ENCODE data around the gene TAS2R10.
"Not testable (repeated sequence)": the region's sequence is repeated elsewhere in the genome, so short reads cannot be mapped to it uniquely, and the experiment has no call there.

Gene TAS2R10

GRCh38 chr12:10826258-10826657 lies at the start of gene TAS2R10:
TAS2R10 (minus strand) TSS chr12:10826358; CDS start chr12:10826269, 89 bp downstream.
- DNase-seq, result no peak

- no peak for DNase-seq
These were observed 47.2 kb upstream of the TAS2R10 start for GRCh38 chr12:10873378-10873777.

DNA sequence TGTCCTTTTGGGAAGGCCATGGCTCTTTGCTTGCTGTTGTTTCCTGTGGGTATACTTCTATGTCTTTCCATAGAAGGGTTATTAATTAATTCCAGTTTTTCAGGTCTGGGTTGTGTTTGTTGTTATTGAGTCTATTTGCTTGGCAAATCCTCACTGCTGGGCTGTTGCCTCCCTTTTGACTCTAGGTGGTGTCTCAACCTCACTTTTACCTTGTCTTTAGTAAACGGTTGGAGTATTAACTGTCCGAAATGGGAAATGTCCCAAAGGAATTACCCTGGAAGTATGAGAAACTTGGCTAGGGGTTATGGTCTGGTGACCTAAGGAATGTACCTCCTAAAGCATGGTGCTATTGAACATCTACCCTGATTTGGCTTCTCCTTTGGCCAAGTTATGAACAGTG lies 41.2 kb upstream of the TAS2R10 start:
- DNase-seq, result no peak

GRCh38 chr12:10863512-10864218 lies 37.5 kb upstream of the TAS2R10 start:
- no peak for DNase-seq

DNA sequence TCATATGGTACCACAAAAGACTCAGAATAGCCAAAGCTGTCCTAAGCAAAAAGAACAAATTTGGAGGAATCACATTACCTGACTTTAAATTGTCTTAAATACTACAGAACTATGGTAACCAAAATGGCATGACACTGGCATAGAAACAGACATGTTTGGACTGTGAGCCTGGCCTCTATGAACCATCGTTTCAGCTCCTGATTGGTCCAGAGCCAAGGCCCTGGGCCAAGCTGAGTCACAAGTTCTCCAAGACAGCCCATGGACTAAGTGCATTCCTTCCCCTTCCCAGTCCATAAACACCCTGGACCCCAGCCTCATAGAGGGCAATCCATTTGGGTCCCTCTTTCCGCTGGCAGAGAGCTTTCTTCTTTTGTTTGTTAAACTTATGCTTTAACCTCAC lies 35.2 kb upstream of the TAS2R10 start:
- no peak for DNase-seq

GRCh38 chr12:10855807-10856206 lies 29.6 kb upstream of the TAS2R10 start:
- no peak for DNase-seq

DNA sequence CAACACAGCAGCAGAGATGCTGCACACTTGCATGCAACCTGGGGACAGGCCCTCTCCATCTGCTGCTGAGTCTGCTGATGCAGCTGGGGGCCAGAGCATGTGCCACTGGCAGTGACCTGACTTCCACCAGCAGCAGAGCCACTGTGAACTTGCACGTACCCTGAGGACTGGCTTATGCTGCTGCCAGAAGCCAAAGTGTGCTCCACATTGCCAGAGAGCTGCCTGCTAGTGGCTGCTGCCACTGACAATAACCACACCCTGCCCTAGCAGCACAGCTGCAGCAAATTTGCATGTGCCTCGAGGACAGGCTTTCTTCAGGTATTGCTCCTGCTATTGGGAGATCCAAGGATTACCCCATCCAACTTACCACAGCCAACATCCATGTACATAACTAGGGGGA lies 27.6 kb upstream of the TAS2R10 start:
- DNase-seq, result no peak

- no peak for DNase-seq
These were observed 25.2 kb upstream of the TAS2R10 start for GRCh38 chr12:10851243-10851858.

DNA sequence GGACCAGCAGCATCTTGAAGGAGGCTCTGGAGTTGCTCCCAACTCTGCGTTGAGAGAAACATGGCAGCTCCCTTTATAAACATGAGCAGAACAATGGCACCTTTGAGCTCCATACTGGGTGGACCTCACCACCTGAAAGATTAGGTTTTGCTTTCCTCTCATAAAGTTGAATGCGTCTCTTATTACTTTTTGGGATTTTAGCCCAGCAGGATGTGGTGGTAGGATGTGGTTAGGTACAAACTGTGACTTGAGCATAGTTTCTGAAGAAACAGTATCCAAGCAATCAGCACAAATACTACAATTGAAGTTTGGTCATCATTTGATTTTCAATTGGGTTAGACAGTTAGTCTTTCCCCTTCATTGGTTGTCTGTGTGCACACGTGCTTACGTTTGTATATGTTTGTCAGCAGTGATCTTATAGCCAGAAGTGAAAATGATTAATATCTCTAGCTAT lies 23.3 kb upstream of the TAS2R10 start, which contains the start of gene PRR4:
PRR4 (minus strand) TSS at position 51 of the 454 bp plus-strand sequence; CDS start at position 13, 38 bp downstream.
- DNase-seq, result no peak

DNA sequence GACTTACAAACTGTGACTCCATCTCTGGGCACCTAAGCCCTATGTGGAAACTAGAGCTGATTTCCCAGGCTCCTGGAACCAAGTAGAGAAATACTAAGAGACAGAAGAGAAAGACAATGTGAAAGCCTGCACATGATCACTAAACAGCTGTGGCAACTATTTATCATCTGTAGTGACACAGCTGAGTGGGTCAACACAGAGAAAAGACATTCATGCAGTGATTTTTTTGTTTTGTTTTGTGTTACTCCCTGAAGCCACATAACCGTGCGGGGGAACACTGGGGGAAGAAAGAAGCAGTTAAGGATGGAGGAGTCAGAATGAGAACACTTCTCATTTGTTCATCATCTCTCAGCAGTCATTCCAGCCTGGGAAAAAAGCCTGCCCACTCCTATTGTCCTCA lies 21.6 kb upstream of the TAS2R10 start:
- no peak for DNase-seq

DNA sequence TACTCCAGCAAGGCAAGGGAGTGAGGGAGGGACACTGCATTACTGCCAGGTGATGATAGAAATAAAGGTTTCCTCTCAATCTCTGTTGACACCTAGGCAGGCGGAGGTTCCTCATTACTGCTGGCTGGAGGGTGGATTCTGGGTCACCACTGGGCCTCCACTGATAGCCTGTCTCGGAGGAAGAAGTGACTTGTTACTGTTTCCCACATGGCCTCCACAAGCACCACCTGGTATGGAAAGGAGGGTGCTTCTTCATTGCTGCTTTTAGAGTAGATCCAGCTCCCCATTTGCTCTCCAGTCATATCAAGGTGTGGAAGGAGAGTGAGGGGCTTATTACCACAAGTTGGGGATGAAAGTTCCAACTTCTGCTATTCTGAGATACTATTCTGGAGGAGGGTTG lies 16.7 kb upstream of the TAS2R10 start:
- DNase-seq, result no peak

- DNase-seq, result no peak
These were observed 12.3 kb upstream of the TAS2R10 start for GRCh38 chr12:10838461-10838860.

DNA sequence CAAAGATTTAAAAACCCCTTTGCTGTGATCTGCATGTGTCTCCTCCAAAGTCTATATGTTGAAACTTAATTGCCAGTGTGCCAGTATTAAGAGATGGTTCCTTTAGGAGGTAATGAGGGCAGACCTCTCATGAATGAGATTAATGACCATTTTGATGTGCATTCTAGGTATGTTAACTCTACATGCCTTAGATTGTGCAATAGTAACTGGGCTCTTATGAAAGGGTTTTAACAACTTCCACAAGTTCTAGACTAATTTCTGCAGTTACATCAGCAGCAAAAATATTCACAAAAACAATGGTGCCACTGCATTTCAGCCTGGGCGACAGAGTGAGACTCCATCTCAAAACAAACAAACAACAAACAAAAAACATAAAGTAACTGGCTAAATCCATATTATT lies 3.8 kb upstream of the TAS2R10 start:
- DNase-seq, result no peak

DNA sequence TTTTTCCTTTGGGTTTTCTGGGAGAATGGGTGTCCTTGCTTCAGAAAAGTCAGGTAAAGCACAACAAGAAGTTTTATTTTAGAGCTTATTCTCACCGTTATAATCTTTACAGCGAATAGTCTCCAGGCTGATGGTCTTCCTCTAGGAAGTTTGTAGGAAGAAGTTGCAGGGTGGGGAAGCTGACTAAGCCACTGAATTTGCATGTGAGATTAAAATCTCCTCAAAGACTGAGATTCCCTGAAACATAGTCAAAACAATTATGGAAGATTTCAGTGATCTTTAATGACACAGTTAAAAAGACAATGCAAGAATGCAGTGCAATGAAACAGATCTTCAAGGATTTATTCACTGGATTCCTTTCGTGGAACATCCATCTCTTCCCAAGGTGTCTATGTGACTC lies 1.2 kb downstream of the TAS2R10 start:
- no peak for DNase-seq

GRCh38 chr12:10811883-10812536 lies 14.1 kb downstream of the TAS2R10 start:
- no peak for DNase-seq

- no peak for DNase-seq
These were observed 16.1 kb downstream of the TAS2R10 start, which contains the start of gene TAS2R9 for GRCh38 chr12:10810068-10810467. TAS2R9 (minus strand) TSS chr12:10810168; CDS start chr12:10810075, 93 bp downstream.

GRCh38 chr12:10807186-10807585 lies 19.0 kb downstream of the TAS2R10 start, which contains the start of gene TAS2R8:
TAS2R8 (minus strand) TSS chr12:10807286; CDS start chr12:10806980, 306 bp downstream.
- DNase-seq, result no peak

DNA sequence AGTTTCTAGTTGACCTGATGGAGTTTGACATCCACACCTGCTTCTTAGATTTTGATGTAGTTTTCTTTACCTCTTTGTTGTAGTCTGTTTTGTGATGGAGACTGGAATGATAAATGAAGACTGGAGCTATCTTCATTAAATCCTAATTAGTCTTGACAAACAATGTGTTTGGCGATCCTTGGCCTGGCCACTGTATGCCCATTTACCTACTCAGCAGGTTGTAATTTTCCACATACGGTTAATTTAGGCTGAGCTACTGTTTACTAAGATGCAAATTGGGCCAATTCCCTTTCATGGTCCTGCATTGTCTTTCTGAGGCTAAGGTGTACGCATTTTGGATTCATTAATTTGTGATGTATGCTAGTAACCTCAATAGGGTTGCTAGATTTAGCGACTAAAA lies 23.6 kb downstream of the TAS2R10 start, which contains the start of gene TAS2R7:
TAS2R7 (minus strand) TSS at position 41 of the 400 bp plus-strand sequence. CDS start 57 bp downstream, outside the sequence.
- DNase-seq, result peak; percentile 72

- DNase-seq, result no peak
These were observed 24.4 kb downstream of the TAS2R10 start for GRCh38 chr12:10801741-10802140.

- no peak for DNase-seq
These were observed 31.9 kb downstream of the TAS2R10 start for GRCh38 chr12:10794222-10794621.

DNA sequence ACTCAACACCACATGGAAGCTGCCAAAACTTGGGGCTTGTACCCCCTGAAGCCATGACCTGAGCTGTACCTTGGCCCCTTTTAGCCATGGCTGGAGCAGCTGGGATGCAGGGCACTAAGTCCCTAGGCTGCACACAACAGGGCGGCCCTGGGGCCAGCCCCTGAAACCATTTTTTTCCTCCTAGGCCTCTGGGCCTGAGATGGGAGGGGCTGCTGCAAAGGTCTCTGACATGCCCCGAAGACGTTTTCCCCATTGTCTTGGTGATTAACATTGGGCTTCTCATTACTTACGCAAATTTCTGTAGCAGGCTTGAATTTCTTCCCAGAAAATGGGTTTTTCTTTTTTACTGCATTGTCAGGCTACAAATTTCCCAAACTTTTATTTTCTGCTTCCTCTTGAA lies 34.4 kb downstream of the TAS2R10 start:
- not testable (repeated sequence) for DNase-seq

GRCh38 chr12:10783252-10783651 lies 42.9 kb downstream of the TAS2R10 start:
- no peak for DNase-seq

GRCh38 chr12:10779103-10779502 lies 47.1 kb downstream of the TAS2R10 start:
- DNase-seq, result no peak
